ENCODE data around the gene CCDC188. TPM values are rescaled to one million over a fixed set of nuclear protein-coding genes. Genes with fewer than 3 reads are reported as not detected.

Gene CCDC188
- total and polyA plus RNA-seq, 2 of the 8 experiments (the other 6 are each of a cell fraction or from before 2014, with no cell fraction given), result not detected

GRCh38 chr22:20183823-20184222 is 33.0 kb upstream of the CCDC188 start:
- no peaks in the 10 kb centered on the region for H3K23me2 ChIP-seq (ENCODE audit: low read depth, low read length)
- no peak overlapping the region for H3K4me3 ChIP-seq (ENCODE audit: extremely low read depth in 1 of 4, insufficient read depth in 2 of 4, low read depth in 3 of 4, low read length in 4 of 4)
- no peak overlapping the region for H3K56ac ChIP-seq (replicated peaks; ENCODE audit: insufficient read length, low read depth, low read length)
- H2BK20ac ChIP-seq (ENCODE audit: low read length), result no peak overlapping the region
- H3K79me1 ChIP-seq (ENCODE audit: low read depth, low read length), result no peaks in the 10 kb centered on the region
- H3K27me3 ChIP-seq (replicated peaks in 1 of 4; ENCODE audit: control insufficient read depth in 3 of 4, extremely low read depth in 1 of 4, insufficient read depth in 3 of 4, low read length in 3 of 4), result no peaks in the 10 kb centered on the region
- no peak overlapping the region for H4K8ac ChIP-seq (ENCODE audit: extremely low read depth, insufficient read depth, low read length)
- no peak overlapping the region for H3K4ac ChIP-seq (replicated peaks; ENCODE audit: insufficient read length, low read depth, low read length)
- no peak overlapping the region for H2AFZ ChIP-seq (ENCODE audit: low read length)
- no peak overlapping the region for H3K4me2 ChIP-seq (ENCODE audit: insufficient read depth in 1 of 2, low read depth in 2 of 2, low read length in 2 of 2)
- peaks cover 0 to 4% (median 2%) of the 10 kb centered on the region in 4 experiments; a peak in 2 of 7 replicates for H3K4me1 ChIP-seq (replicated peaks in 1 of 4; ENCODE audit: control insufficient read depth in 3 of 4, insufficient read depth in 4 of 4, low read length in 3 of 4)
- no peak overlapping the region for H3K9ac ChIP-seq (replicated peaks in 1 of 4; ENCODE audit: extremely low read depth in 1 of 4, low read depth in 3 of 4, low read length in 3 of 4)
- H2BK120ac ChIP-seq (replicated peaks; ENCODE audit: low read depth, low read length), result no peak overlapping the region
- H3K9me3 ChIP-seq (ENCODE audit: insufficient read depth in 2 of 2, low read depth in 1 of 2, low read length in 1 of 2), result no peaks in the 10 kb centered on the region
- peaks cover 0 to 2% of the 10 kb centered on the region in 2 experiments for H4K20me1 ChIP-seq (replicated peaks in 1 of 2; ENCODE audit: control insufficient read depth in 1 of 2, insufficient read depth in 2 of 2, low read length in 2 of 2)
- no peak overlapping the region for H2BK15ac ChIP-seq (ENCODE audit: low read length)
- no peak overlapping the region for H2BK5ac ChIP-seq (ENCODE audit: low read depth, low read length)
- no peak overlapping the region for H3K23ac ChIP-seq (ENCODE audit: insufficient read length)
- ChIA-PET POLR2A (ENCODE audit: partially characterized antibody) (no interaction called here), CTCF (ENCODE audit: partially characterized antibody) (no interaction called here)
- WGBS, 2 experiments (ENCODE audit: extremely low coverage in 1 of 2, insufficient coverage in 1 of 2, insufficient read length in 1 of 2, insufficient replicate concordance in 2 of 2, low coverage in 1 of 2, low lambda C conversion rate in 2 of 2, missing lambda C conversion rate in 1 of 2), result 61% methylated on average over 6 of the region's 6 CpGs; no CpG with 5 or more reads in 1 of the 2 experiments
- H2AK5ac ChIP-seq (ENCODE audit: low read depth, low read length), result no peak overlapping the region
- H3K36me3 ChIP-seq (ENCODE audit: control insufficient read depth in 2 of 4, insufficient read depth in 4 of 4, low read length in 3 of 4), result no peaks in the 10 kb centered on the region
- no peak overlapping the region for H3K18ac ChIP-seq (ENCODE audit: extremely low read depth, low read length)
- H3K27ac ChIP-seq (ENCODE audit: low read depth, low read length), result no peak overlapping the region
- H2BK12ac ChIP-seq (ENCODE audit: low read depth, low read length), result no peak overlapping the region
- H4K91ac ChIP-seq (replicated peaks; ENCODE audit: insufficient read length, low read length), result no peak overlapping the region
- DNase-seq (ENCODE audit: low read depth in 1 of 2, low spot score in 2 of 2), result no peak
- no peak for FAIRE-seq
- H3K14ac ChIP-seq (ENCODE audit: insufficient read length), result no peak overlapping the region
- no peak overlapping the region for H4K5ac ChIP-seq (ENCODE audit: insufficient read length, low read depth, low read length)
- H3K79me2 ChIP-seq (ENCODE audit: control insufficient read depth in 1 of 2, insufficient read depth in 2 of 2, low read length in 2 of 2), result no peaks in the 10 kb centered on the region
- TF ChIP-seq BRCA1 (IDR thresholded peaks at IDR 0.05; ENCODE audit: low read depth, low read length) (no peak), PHF8 (conservative IDR thresholded peaks at IDR 0.05; ENCODE audit: low read depth, low read length) (no peak), GABPA (IDR thresholded peaks at IDR 0.05; ENCODE audit: borderline replicate concordance, insufficient read depth, low read length) (no peak), SIX5 (IDR thresholded peaks at IDR 0.05; ENCODE audit: low read depth, low read length) (no peak), CREB1 (IDR thresholded peaks at IDR 0.05) (no peak), HDAC6 (IDR thresholded peaks at IDR 0.05; ENCODE audit: low read depth, low read length) (no peak)
- TF ChIP-seq, protein P1, sequence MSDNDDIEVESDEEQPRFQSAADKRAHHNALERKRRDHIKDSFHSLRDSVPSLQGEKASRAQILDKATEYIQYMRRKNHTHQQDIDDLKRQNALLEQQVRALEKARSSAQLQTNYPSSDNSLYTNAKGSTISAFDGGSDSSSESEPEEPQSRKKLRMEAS (IDR thresholded peaks at IDR 0.05), result no peak
- TF ChIP-seq, protein P2, sequence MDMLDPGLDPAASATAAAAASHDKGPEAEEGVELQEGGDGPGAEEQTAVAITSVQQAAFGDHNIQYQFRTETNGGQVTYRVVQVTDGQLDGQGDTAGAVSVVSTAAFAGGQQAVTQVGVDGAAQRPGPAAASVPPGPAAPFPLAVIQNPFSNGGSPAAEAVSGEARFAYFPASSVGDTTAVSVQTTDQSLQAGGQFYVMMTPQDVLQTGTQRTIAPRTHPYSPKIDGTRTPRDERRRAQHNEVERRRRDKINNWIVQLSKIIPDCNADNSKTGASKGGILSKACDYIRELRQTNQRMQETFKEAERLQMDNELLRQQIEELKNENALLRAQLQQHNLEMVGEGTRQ (IDR thresholded peaks at IDR 0.05; ENCODE audit: low read length), result no peak
- TF ChIP-seq, protein P3, sequence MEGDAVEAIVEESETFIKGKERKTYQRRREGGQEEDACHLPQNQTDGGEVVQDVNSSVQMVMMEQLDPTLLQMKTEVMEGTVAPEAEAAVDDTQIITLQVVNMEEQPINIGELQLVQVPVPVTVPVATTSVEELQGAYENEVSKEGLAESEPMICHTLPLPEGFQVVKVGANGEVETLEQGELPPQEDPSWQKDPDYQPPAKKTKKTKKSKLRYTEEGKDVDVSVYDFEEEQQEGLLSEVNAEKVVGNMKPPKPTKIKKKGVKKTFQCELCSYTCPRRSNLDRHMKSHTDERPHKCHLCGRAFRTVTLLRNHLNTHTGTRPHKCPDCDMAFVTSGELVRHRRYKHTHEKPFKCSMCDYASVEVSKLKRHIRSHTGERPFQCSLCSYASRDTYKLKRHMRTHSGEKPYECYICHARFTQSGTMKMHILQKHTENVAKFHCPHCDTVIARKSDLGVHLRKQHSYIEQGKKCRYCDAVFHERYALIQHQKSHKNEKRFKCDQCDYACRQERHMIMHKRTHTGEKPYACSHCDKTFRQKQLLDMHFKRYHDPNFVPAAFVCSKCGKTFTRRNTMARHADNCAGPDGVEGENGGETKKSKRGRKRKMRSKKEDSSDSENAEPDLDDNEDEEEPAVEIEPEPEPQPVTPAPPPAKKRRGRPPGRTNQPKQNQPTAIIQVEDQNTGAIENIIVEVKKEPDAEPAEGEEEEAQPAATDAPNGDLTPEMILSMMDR (IDR thresholded peaks at IDR 0.05; ENCODE audit: control extremely low read depth in 1 of 3, insufficient read depth in 1 of 3, low read depth in 1 of 3, low read length in 3 of 3), result no peak
- TF ChIP-seq, protein P4, sequence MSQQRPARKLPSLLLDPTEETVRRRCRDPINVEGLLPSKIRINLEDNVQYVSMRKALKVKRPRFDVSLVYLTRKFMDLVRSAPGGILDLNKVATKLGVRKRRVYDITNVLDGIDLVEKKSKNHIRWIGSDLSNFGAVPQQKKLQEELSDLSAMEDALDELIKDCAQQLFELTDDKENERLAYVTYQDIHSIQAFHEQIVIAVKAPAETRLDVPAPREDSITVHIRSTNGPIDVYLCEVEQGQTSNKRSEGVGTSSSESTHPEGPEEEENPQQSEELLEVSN (IDR thresholded peaks at IDR 0.05), result no peak
